ENCODE results near the gene PCBP3. TPM values are rescaled to one million over a fixed set of nuclear protein-coding genes. Genes with fewer than 3 reads are reported as not detected.
"Not testable (repeated sequence)": the region's sequence is repeated elsewhere in the genome, so short reads cannot be mapped to it uniquely, and the experiment has no call there.

Gene PCBP3
- total RNA-seq, 4 donors from 2014 or later = 0.99 to 7.0 (median 2.5) TPM; not detected in 1

DNA sequence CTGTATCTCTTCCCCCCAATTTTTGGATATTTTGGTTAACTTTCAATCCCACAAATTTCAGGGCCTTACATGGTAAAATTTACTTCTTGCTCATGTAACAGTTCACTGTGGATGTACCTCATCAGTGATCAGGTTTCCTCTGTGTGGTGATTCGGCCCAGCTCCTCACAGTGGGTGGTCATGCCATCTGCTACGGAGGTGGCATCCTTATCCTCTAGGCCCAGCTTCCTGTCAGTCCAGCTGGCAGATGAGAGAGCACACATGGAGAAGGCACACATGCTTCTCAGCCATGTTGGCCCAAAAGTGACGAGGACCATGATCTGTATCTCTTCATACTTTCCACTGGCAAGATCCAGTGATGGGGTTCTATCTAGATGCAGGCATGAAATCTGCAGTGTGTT lies 27.2 kb downstream of the PCBP3 start:
- 75 to 89% methylated on average over 3 of the region's 3 CpGs for WGBS, 2 donors
- intact Hi-C loops (cut with DNase I; ENCODE audit: low total_unique reads) = no loop called here
- TF ChIP-seq CTCF (IDR thresholded peaks at IDR 0.05) (no peak), POLR2A (IDR thresholded peaks at IDR 0.05) (no peak)

DNA sequence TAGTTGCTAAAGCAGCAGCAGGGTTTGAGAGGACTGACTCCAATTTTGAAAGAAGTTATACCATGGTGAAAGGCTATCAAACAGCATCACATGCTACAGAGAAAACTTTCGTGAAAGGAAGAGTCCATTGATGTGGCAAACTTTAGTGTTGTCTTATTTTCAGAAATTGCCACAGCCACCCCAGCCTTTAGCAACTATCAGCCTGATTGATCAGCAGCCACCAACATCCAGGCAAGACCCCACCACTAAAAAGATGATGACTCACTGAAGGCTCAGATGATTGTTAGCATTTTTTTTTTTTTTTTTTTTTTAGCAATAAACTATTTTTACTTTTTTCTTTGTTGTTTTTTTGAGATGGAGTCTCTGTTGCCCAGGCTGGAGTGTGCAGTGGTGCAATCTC lies 35.3 kb downstream of the PCBP3 start:
- 93 to 96% methylated on average over 1 of the region's 1 CpG for WGBS, 2 donors
- intact Hi-C loops (cut with DNase I; ENCODE audit: low total_unique reads); H3K4me3 ChIP-seq (ENCODE audit: low read depth, poor library complexity, severe bottlenecking); DNase-seq (ENCODE audit: low spot score in 2 of 2): not testable (repeated sequence)

More for the DNA sequence above, 27.2 kb downstream of the PCBP3 start:
- no peak overlapping the region for H3K4me3 ChIP-seq (ENCODE audit: low read depth, poor library complexity, severe bottlenecking)
- DNase-seq (ENCODE audit: low spot score in 2 of 2) = no peak

DNA sequence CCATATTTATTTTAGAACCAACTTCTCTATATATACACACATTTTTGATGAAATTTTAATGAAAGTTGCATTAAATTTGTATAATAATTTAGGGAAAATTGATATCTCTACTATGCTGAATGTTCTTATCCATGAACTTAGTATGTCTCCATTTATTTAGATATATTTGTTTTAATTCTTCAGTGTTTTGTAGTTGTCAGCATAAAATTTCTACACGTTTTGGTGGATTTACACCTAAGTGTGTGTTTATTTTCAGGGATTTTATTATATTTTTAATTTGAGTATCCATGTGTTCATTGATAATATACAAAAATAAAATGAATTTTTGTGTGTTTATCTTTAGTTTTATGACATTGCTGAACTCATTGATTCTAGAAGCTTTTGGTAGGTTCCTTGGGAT lies 36.7 kb downstream of the PCBP3 start:
- WGBS, 2 donors = 27 to 80% methylated on average over 1 of the region's 1 CpG
- TF ChIP-seq POLR2A (IDR thresholded peaks at IDR 0.05) (no peak), CTCF (IDR thresholded peaks at IDR 0.05) (no peak)
- H3K4me3 ChIP-seq (ENCODE audit: low read depth, poor library complexity, severe bottlenecking) = no peak overlapping the region
- intact Hi-C loops (cut with DNase I; ENCODE audit: low total_unique reads) = no loop called here
- DNase-seq (ENCODE audit: low spot score in 2 of 2) = no peak

DNA sequence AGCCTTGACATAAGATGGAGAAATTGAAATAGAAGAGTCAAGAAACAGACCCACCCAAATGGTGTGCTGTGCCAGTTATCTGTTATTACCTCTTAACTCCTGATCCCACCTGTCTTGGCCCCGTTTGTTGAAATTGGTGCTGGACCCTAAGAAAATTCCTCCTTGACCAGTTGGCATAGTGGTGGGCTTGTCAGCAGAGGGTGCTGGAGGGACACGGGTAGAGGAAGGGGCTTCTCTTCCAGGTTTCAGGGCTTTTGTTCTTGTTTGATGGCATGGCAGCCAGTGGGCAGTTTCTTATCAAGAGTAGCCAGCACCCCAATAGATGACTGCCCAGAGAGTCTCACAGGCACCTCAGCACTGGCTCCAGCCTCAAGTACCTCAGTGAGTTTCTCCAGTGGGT lies 51.6 kb downstream of the PCBP3 start:
- H3K4me3 ChIP-seq (ENCODE audit: low read depth, poor library complexity, severe bottlenecking) = no peak overlapping the region
- no peak for TF ChIP-seq CTCF (IDR thresholded peaks at IDR 0.05)
- no peak for TF ChIP-seq POLR2A (IDR thresholded peaks at IDR 0.05)
- DNase-seq (ENCODE audit: low spot score in 2 of 2) = no peak
- WGBS, 2 donors = 34 to 39% methylated on average over 2 of the region's 2 CpGs
- intact Hi-C loops (cut with DNase I; ENCODE audit: low total_unique reads) = no loop called here

DNA sequence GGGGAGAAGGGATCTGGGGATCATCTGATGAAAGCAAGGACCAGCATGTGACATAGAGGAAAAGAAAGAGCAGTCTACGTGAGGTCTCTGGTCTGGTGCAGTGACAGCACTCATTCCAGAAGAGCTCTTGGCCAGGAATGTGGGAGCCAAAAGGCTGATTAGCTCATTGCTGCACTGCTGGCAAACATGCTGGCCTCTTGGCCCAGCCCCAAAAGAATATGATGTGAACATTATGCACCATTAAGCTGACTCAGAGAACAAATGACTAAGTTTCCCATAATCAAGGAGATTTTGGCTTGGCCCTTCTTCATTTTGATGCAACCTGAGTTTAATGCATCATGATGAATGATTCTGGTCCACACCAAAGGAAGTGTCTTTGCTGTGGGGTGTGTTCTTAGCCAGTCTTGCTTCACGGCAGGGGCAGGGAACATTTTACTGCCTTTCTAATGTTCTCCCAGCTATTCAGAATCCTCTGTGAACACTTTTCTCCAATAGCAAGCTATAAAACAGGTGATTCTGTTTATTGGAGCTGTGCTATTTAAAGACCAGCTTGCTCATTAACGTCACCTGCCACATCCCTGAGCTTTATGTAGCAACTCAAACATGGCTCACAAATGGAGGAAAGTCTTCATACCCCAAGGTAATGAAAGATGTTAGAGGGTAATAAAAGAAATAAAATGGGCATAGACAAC lies 55.1 kb downstream of the PCBP3 start:
- no peak overlapping the region for H3K4me3 ChIP-seq (ENCODE audit: low read depth, poor library complexity, severe bottlenecking)
- peak in 1 of 2 donors; percentile 60 for DNase-seq (ENCODE audit: low spot score in 2 of 2)

More for the DNA sequence above, 55.1 kb downstream of the PCBP3 start:
- intact Hi-C loops (cut with DNase I; ENCODE audit: low total_unique reads) = no loop called here
- TF ChIP-seq CTCF (IDR thresholded peaks at IDR 0.05) = no peak
- no peak for TF ChIP-seq POLR2A (IDR thresholded peaks at IDR 0.05)
- WGBS, 2 donors = 24 to 32% methylated on average over 3 of the region's 3 CpGs

All from lower leg skin (tissue), 4 donors.